Measurements from ENCODE around the gene ROS1. TPM values are rescaled to one million over a fixed set of nuclear protein-coding genes. Genes with fewer than 3 reads are reported as not detected.

ROS1 gene
- total RNA-seq, 1 experiment from 2014 or later = not detected

DNA sequence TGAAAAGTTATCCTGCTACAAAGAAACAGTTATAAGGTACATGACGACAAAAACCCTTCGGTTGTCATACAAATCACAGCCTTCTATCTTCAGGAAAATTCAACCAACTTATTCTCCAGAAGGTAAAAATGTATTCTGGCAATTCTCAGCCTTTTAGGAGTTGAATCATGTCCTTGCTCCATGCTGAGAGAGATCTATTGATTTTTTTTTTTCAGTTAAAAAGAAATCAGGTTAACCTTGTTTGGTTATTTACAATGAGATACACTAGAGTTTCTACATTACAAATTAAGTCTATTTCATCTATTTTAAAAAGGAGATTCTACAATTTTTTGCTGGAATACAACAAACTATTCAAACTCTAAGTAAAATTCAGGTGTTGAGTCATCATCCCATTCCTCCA lies 45.4 kb downstream of the ROS1 start:
- Histone ChIP-seq H4K8ac (replicated peaks; ENCODE audit: insufficient read length, low read depth, low read length) (no peak overlapping the region), H3K9ac (ENCODE audit: extremely low read depth, insufficient read length, low read length) (no peak overlapping the region), H2AFZ (ENCODE audit: low read length) (no peak overlapping the region), H2BK120ac (ENCODE audit: low read depth, low read length, poor library complexity, severe bottlenecking) (no peak overlapping the region), H3K79me1 (ENCODE audit: insufficient read depth, low read depth, low read length, poor library complexity, severe bottlenecking) (no peaks in the 10 kb centered on the region), H2BK12ac (ENCODE audit: insufficient read length, low read depth, low read length) (no peak overlapping the region), H3K27me3 (ENCODE audit: insufficient read depth, low read length) (no peaks in the 10 kb centered on the region), H2BK15ac (ENCODE audit: low read depth, low read length) (no peak overlapping the region), H2BK5ac (ENCODE audit: insufficient read length, low read length) (no peak overlapping the region), H3K23ac (ENCODE audit: insufficient read length, low read depth, low read length) (no peak overlapping the region), H3K14ac (ENCODE audit: insufficient read depth, low read length) (no peak overlapping the region), H3K56ac (ENCODE audit: insufficient read length, low read depth, low read length) (no peak overlapping the region), H3K23me2 (ENCODE audit: insufficient read length, low read depth, low read length, poor library complexity, severe bottlenecking) (no peaks in the 10 kb centered on the region), H2AK5ac (ENCODE audit: insufficient read length, low read length) (no peak overlapping the region), H3K4ac (ENCODE audit: low read depth, low read length) (no peak overlapping the region), H3K79me2 (ENCODE audit: insufficient read depth, low read length) (no peaks in the 10 kb centered on the region), H4K20me1 (ENCODE audit: control insufficient read depth, insufficient read depth, insufficient read length) (no peaks in the 10 kb centered on the region), H3K4me2 (ENCODE audit: insufficient read depth, insufficient read length, low read length) (no peak overlapping the region), H3K18ac (ENCODE audit: insufficient read length, low read depth, low read length) (no peak overlapping the region), H3K4me1 (ENCODE audit: insufficient read depth, low read length) (no peaks in the 10 kb centered on the region), H3K27ac (ENCODE audit: insufficient read length, low read depth, low read length) (no peak overlapping the region), H4K5ac (ENCODE audit: insufficient read length, low read depth, low read length) (no peak overlapping the region), H3T11ph (ENCODE audit: low read length) (no peak overlapping the region), H4K91ac (ENCODE audit: insufficient read length, low read depth, low read length) (no peak overlapping the region), H2BK20ac (ENCODE audit: low read depth, low read length, poor library complexity, severe bottlenecking) (no peak overlapping the region), H3K9me3 (ENCODE audit: control insufficient read depth, low read depth, low read length) (no peaks in the 10 kb centered on the region)
- H3K9me3 Mint-ChIP-seq = no peaks in the 10 kb centered on the region
- no peaks in the 10 kb centered on the region for H3K36me3 Mint-ChIP-seq (ENCODE audit: insufficient read depth in 1 of 3, low read depth in 3 of 3)
- no peaks in the 10 kb centered on the region for H3K4me1 Mint-ChIP-seq
- no peak overlapping the region for H3K4me3 Mint-ChIP-seq
- TF ChIP-seq, protein P1, sequence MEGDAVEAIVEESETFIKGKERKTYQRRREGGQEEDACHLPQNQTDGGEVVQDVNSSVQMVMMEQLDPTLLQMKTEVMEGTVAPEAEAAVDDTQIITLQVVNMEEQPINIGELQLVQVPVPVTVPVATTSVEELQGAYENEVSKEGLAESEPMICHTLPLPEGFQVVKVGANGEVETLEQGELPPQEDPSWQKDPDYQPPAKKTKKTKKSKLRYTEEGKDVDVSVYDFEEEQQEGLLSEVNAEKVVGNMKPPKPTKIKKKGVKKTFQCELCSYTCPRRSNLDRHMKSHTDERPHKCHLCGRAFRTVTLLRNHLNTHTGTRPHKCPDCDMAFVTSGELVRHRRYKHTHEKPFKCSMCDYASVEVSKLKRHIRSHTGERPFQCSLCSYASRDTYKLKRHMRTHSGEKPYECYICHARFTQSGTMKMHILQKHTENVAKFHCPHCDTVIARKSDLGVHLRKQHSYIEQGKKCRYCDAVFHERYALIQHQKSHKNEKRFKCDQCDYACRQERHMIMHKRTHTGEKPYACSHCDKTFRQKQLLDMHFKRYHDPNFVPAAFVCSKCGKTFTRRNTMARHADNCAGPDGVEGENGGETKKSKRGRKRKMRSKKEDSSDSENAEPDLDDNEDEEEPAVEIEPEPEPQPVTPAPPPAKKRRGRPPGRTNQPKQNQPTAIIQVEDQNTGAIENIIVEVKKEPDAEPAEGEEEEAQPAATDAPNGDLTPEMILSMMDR (conservative IDR thresholded peaks at IDR 0.05) = no peak
- H3K27ac Mint-ChIP-seq = no peak overlapping the region
- DNase-seq = no peak
- no CpG with 5 or more reads among the region's 2 CpGs for WGBS (ENCODE audit: extremely low coverage, insufficient read length, low lambda C conversion rate)
- H3K27me3 Mint-ChIP-seq (ENCODE audit: low read depth) = 0 out of 2 replicates have a peak, but pooled peaks cover 2% of the 10 kb centered on the region
